Cardiac septum (tissue), 1 donor: ENCODE results near the gene ABHD8. TPM values are rescaled to one million over a fixed set of nuclear protein-coding genes. Genes with fewer than 3 reads are reported as not detected.
"Not testable (repeated sequence)": the region's sequence is repeated elsewhere in the genome, so short reads cannot be mapped to it uniquely, and the experiment has no call there.

Experiments
- DNase-seq: peaks from one replicate; pipeline ENCODE4 v3.0.0-alpha.2; 2020; ENCODE audit warnings: low spot score
- intact Hi-C: fragments of 100-400 bp; cut with DNase I; formaldehyde crosslinking; loops from one replicate; pipeline ENCODE4 v1.14.0; 2022
- total RNA-seq: library from RNA; stranded (reverse); fragmentation: NEBNext Ultra II Directional; extraction: Animal tissue kit (Norgen Biotek cat#: 25700); gene quantifications from one replicate; pipeline ENCODE4 v1.2.1, GENCODE V29; 2021
- donor health status: DM: no; HTN: no; CAD: no.

ABHD8 gene
- total RNA-seq, 1 donor from 2014 or later, result 8.6 TPM

GRCh38 chr19:17282488-17283125 lies 20.6 kb downstream of the ABHD8 start:
- intact Hi-C loops, result loop anchor here (1.0 to 5.0 kb wide), 3 partner anchors 77 to 510 kb away; no protein-coding TSS in a partner anchor
- DNase-seq, result peak; percentile 93

GRCh38 chr19:17281391-17282304 lies 21.6 kb downstream of the ABHD8 start, which contains the start of gene ANKLE1:
TSS of gene ANKLE1 (plus strand) at chr19:17281901. CDS start at chr19:17281921, 20 bp downstream.
- peak; percentile 82 for DNase-seq
- intact Hi-C loops, result loop anchor here (1.0 to 5.0 kb wide), 3 partner anchors 76 to 509 kb away; no protein-coding TSS in a partner anchor

- DNase-seq, result no peak
- intact Hi-C loops, result no loop called here
These were observed 23.8 kb downstream of the ABHD8 start for GRCh38 chr19:17279436-17279835.

- intact Hi-C loops, result no loop called here
- no peak for DNase-seq
These were observed 27.6 kb downstream of the ABHD8 start for GRCh38 chr19:17275441-17276175.

GRCh38 chr19:17274892-17275291 lies 28.3 kb downstream of the ABHD8 start:
- intact Hi-C loops, DNase-seq: not testable (repeated sequence)

GRCh38 chr19:17268754-17269153 lies 34.5 kb downstream of the ABHD8 start:
- intact Hi-C loops, result no loop called here
- no peak for DNase-seq

GRCh38 chr19:17266975-17267788 lies 36.0 kb downstream of the ABHD8 start, which contains the start of gene BABAM1:
TSS of gene BABAM1 (plus strand) at chr19:17267443. CDS start at chr19:17268807, 1,364 bp downstream.
- intact Hi-C loops, result loop anchor here (2.0 kb wide), 1 partner anchor 52 kb away; the partner anchor contains the start of gene USE1
- peak; percentile 97 for DNase-seq

GRCh38 chr19:17266589-17266974 lies 36.6 kb downstream of the ABHD8 start:
- intact Hi-C loops, result loop anchor here (2.0 kb wide), 1 partner anchor 52 kb away; the partner anchor contains the start of gene USE1

GRCh38 chr19:17266026-17266425 lies 37.2 kb downstream of the ABHD8 start:
- no peak for DNase-seq
- intact Hi-C loops, result loop anchor here (2.0 kb wide), 1 partner anchor 51 kb away; the partner anchor contains the start of gene USE1

More at GRCh38 chr19:17266589-17266974, 36.6 kb downstream of the ABHD8 start:
- DNase-seq, result no peak

- DNase-seq, result no peak
- intact Hi-C loops, result no loop called here
These were observed 38.6 kb downstream of the ABHD8 start, which contains the start of gene USHBP1 for GRCh38 chr19:17264641-17264979. TSS of gene USHBP1 (minus strand) at chr19:17264745. CDS start at chr19:17264299, 446 bp downstream.

- no peak for DNase-seq
- intact Hi-C loops, result no loop called here
These were observed 39.2 kb downstream of the ABHD8 start for GRCh38 chr19:17263712-17264640.

- DNase-seq, result no peak
- intact Hi-C loops, result no loop called here
These were observed 40.7 kb downstream of the ABHD8 start for GRCh38 chr19:17262557-17262956.

GRCh38 chr19:17260842-17261325 lies 42.3 kb downstream of the ABHD8 start:
- intact Hi-C loops, result no loop called here
- DNase-seq, result peak; percentile 90

- intact Hi-C loops, result no loop called here
- no peak for DNase-seq
These were observed 43.3 kb downstream of the ABHD8 start for GRCh38 chr19:17259934-17260333.

- DNase-seq, result no peak
- intact Hi-C loops, result no loop called here
These were observed 44.0 kb downstream of the ABHD8 start for GRCh38 chr19:17259118-17259780.

GRCh38 chr19:17256130-17256529 lies 47.1 kb downstream of the ABHD8 start:
- intact Hi-C loops, result no loop called here
- no peak for DNase-seq

GRCh38 chr19:17255150-17255621 lies 48.0 kb downstream of the ABHD8 start:
- no peak for DNase-seq
- intact Hi-C loops, result no loop called here
